Muscle of arm (tissue), 12 donors: Measurements from ENCODE around the gene FXYD5. TPM values are rescaled to one million over a fixed set of nuclear protein-coding genes. Genes with fewer than 3 reads are reported as not detected.

Source experiments
- DNase-seq: peaks from one replicate; pipeline ENCODE4 v3.0.0-alpha.2; 2013
- polyA plus RNA-seq, 12 donors: library from polyadenylated mRNA; unstranded; fragments of 120-200 nt; gene quantifications; one replicate each; pipeline ENCODE4 v1.2.1, GENCODE V29; 2013; ENCODE audit not compliant: insufficient read length in 12 of 12

FXYD5 gene
- polyA plus RNA-seq, 12 donors, result 15.6 to 81.8 (median 18.8) TPM; not detected in 1

- no peak for DNase-seq
These were observed 622 bp upstream of the FXYD5 start for GRCh38 chr19:35153701-35154524.

- DNase-seq, result no peak
These were observed 906 bp downstream of the FXYD5 start for GRCh38 chr19:35155441-35155840.

- no peak for DNase-seq
These were observed 1.6 kb downstream of the FXYD5 start for GRCh38 chr19:35155981-35156672.

- no peak for DNase-seq
These were observed 2.1 kb downstream of the FXYD5 start for GRCh38 chr19:35156673-35157014.

- DNase-seq, result no peak
These were observed 2.9 kb downstream of the FXYD5 start for GRCh38 chr19:35157431-35157830.

GRCh38 chr19:35159606-35160005 lies 5.1 kb downstream of the FXYD5 start:
- no peak for DNase-seq

- no peak for DNase-seq
These were observed 6.3 kb downstream of the FXYD5 start for GRCh38 chr19:35160629-35161433.

GRCh38 chr19:35161434-35161743 lies 6.9 kb downstream of the FXYD5 start:
- no peak for DNase-seq

- DNase-seq, result no peak
These were observed 8.2 kb downstream of the FXYD5 start for GRCh38 chr19:35162471-35163326.

- no peak for DNase-seq
These were observed 9.9 kb downstream of the FXYD5 start for GRCh38 chr19:35164418-35164817.

- DNase-seq, result no peak
These were observed 10.9 kb downstream of the FXYD5 start for GRCh38 chr19:35165200-35166058.

- no peak for DNase-seq
These were observed 11.8 kb downstream of the FXYD5 start for GRCh38 chr19:35166100-35167063.

GRCh38 chr19:35167251-35168119 lies 12.9 kb downstream of the FXYD5 start:
- DNase-seq, result no peak

GRCh38 chr19:35168196-35168595 lies 13.7 kb downstream of the FXYD5 start:
- DNase-seq, result no peak

- no peak for DNase-seq
These were observed 14.9 kb downstream of the FXYD5 start for GRCh38 chr19:35169221-35169995.

- DNase-seq, result no peak
These were observed 16.0 kb downstream of the FXYD5 start for GRCh38 chr19:35170359-35171061.

GRCh38 chr19:35171730-35172129 lies 17.2 kb downstream of the FXYD5 start:
- no peak for DNase-seq
